Measurements from ENCODE around the gene SCRN1.
A peak's percentile ranks its signal among the peaks of the same experiment; 100 is the strongest.

SCRN1 gene

GRCh38 chr7:29926741-29927140 is 62.9 kb downstream of the SCRN1 start:
- DNase-seq (ENCODE audit: low read depth in 2 of 2), result no peak

- no peak for DNase-seq (ENCODE audit: low read depth in 2 of 2)
These were observed 63.4 kb downstream of the SCRN1 start for GRCh38 chr7:29926216-29926615.

- DNase-seq (ENCODE audit: low read depth in 2 of 2), result no peak
These were observed 64.9 kb downstream of the SCRN1 start for GRCh38 chr7:29924684-29925083.

- DNase-seq (ENCODE audit: low read depth in 2 of 2), result no peak
These were observed 65.6 kb downstream of the SCRN1 start for GRCh38 chr7:29924006-29924405.

- DNase-seq (ENCODE audit: low read depth in 2 of 2), result no peak
These were observed 66.5 kb downstream of the SCRN1 start for GRCh38 chr7:29922921-29923700.

GRCh38 chr7:29921404-29922010 is 68.1 kb downstream of the SCRN1 start:
- DNase-seq (ENCODE audit: low read depth in 2 of 2), result peak in 1 of 2 donors; percentile 9

GRCh38 chr7:29920491-29920890 is 69.1 kb downstream of the SCRN1 start:
- no peak for DNase-seq (ENCODE audit: low read depth in 2 of 2)

GRCh38 chr7:29919790-29920189 is 69.8 kb downstream of the SCRN1 start:
- no peak for DNase-seq (ENCODE audit: low read depth in 2 of 2)

- DNase-seq (ENCODE audit: low read depth in 2 of 2), result no peak
These were observed 70.8 kb downstream of the SCRN1 start for GRCh38 chr7:29918850-29919249.

- DNase-seq (ENCODE audit: low read depth in 2 of 2), result no peak
These were observed 72.0 kb downstream of the SCRN1 start for GRCh38 chr7:29917641-29918040.

GRCh38 chr7:29915481-29916215 is 74.0 kb downstream of the SCRN1 start:
- no peak for DNase-seq (ENCODE audit: low read depth in 2 of 2)

- DNase-seq (ENCODE audit: low read depth in 2 of 2), result no peak
These were observed 75.4 kb downstream of the SCRN1 start for GRCh38 chr7:29914180-29914579.

- no peak for DNase-seq (ENCODE audit: low read depth in 2 of 2)
These were observed 83.2 kb downstream of the SCRN1 start for GRCh38 chr7:29906200-29907022.

GRCh38 chr7:29900745-29901144 is 88.9 kb downstream of the SCRN1 start:
- no peak for DNase-seq (ENCODE audit: low read depth in 2 of 2)

GRCh38 chr7:29898301-29898700 is 91.3 kb downstream of the SCRN1 start:
- DNase-seq (ENCODE audit: low read depth in 2 of 2), result no peak

GRCh38 chr7:29896685-29897411 is 92.8 kb downstream of the SCRN1 start:
- no peak for DNase-seq (ENCODE audit: low read depth in 2 of 2)

- DNase-seq (ENCODE audit: low read depth in 2 of 2), result no peak
These were observed 94.0 kb downstream of the SCRN1 start for GRCh38 chr7:29895559-29895958.

- no peak for DNase-seq (ENCODE audit: low read depth in 2 of 2)
These were observed 95.3 kb downstream of the SCRN1 start for GRCh38 chr7:29894256-29894655.

- no peak for DNase-seq (ENCODE audit: low read depth in 2 of 2)
These were observed 96.1 kb downstream of the SCRN1 start for GRCh38 chr7:29893351-29893965.

- no peak for DNase-seq (ENCODE audit: low read depth in 2 of 2)
These were observed 97.4 kb downstream of the SCRN1 start for GRCh38 chr7:29892231-29892630.

- DNase-seq (ENCODE audit: low read depth in 2 of 2), result no peak
These were observed 97.8 kb downstream of the SCRN1 start for GRCh38 chr7:29891766-29892165.

Measured in stimulated activated CD8-positive, alpha-beta memory T cell treated with anti-CD3 and anti-CD28 coated beads, Interleukin-2, amount 100 ng/mL, for 1 hour (primary cell).